Activated CD4-positive, alpha-beta T cell treated with anti-CD3 and anti-CD28 coated beads, Interleukin-10, Interleukin-2, amounts not matched to agents 100 ng/mL and 50 ng/mL, durations not matched to agents 16 hours and 8 hours (primary cell): ENCODE data around the gene INTS7.
"Not testable (repeated sequence)": the region's sequence is repeated elsewhere in the genome, so short reads cannot be mapped to it uniquely, and the experiment has no call there.

Experiments
- DNase-seq: peaks from one replicate; pipeline ENCODE4 v3.0.0-alpha.2; 2020

INTS7 gene

GRCh38 chr1:211932231-211932932 is 103.0 kb downstream of the INTS7 start:
- DNase-seq: no peak

GRCh38 chr1:211929683-211930082 is 105.7 kb downstream of the INTS7 start:
- DNase-seq: no peak

GRCh38 chr1:211928993-211929637 is 106.2 kb downstream of the INTS7 start:
- DNase-seq: no peak

- no peak for DNase-seq
These were observed 107.0 kb downstream of the INTS7 start for GRCh38 chr1:211928290-211928801.

GRCh38 chr1:211925016-211925415 is 110.3 kb downstream of the INTS7 start:
- no peak for DNase-seq

GRCh38 chr1:211924256-211924655 is 111.1 kb downstream of the INTS7 start:
- no peak for DNase-seq

GRCh38 chr1:211923095-211923494 is 112.3 kb downstream of the INTS7 start:
- no peak for DNase-seq

GRCh38 chr1:211921579-211922095 is 113.7 kb downstream of the INTS7 start:
- DNase-seq: no peak

GRCh38 chr1:211920602-211921226 is 114.6 kb downstream of the INTS7 start:
- no peak for DNase-seq

GRCh38 chr1:211920141-211920572 is 115.2 kb downstream of the INTS7 start:
- no peak for DNase-seq

GRCh38 chr1:211918843-211919414 is 116.4 kb downstream of the INTS7 start:
- no peak for DNase-seq

- not testable (repeated sequence) for DNase-seq
These were observed 118.9 kb downstream of the INTS7 start for GRCh38 chr1:211916458-211916857.

GRCh38 chr1:211915924-211916323 is 119.4 kb downstream of the INTS7 start:
- no peak for DNase-seq

GRCh38 chr1:211912844-211913432 is 122.4 kb downstream of the INTS7 start:
- DNase-seq: no peak

GRCh38 chr1:211912038-211912437 is 123.3 kb downstream of the INTS7 start:
- no peak for DNase-seq

- no peak for DNase-seq
These were observed 124.4 kb downstream of the INTS7 start for GRCh38 chr1:211910913-211911485.

GRCh38 chr1:211910113-211910884 is 125.1 kb downstream of the INTS7 start:
- DNase-seq: no peak

- no peak for DNase-seq
These were observed 126.0 kb downstream of the INTS7 start for GRCh38 chr1:211909395-211909794.

- DNase-seq: no peak
These were observed 126.4 kb downstream of the INTS7 start for GRCh38 chr1:211908951-211909350.

- no peak for DNase-seq
These were observed 126.9 kb downstream of the INTS7 start for GRCh38 chr1:211908453-211908852.

GRCh38 chr1:211903490-211904245 is 131.7 kb downstream of the INTS7 start:
- no peak for DNase-seq
